GM18858 (cell line): ENCODE data around the gene CTU2.

Source experiments
- ATAC-seq: cut with Tn5 transposase; IDR thresholded peaks from one replicate; pipeline ENCODE4 v1.9.1; 2021; ENCODE audit not compliant: unreplicated experiment

The CTU2 gene

DNA sequence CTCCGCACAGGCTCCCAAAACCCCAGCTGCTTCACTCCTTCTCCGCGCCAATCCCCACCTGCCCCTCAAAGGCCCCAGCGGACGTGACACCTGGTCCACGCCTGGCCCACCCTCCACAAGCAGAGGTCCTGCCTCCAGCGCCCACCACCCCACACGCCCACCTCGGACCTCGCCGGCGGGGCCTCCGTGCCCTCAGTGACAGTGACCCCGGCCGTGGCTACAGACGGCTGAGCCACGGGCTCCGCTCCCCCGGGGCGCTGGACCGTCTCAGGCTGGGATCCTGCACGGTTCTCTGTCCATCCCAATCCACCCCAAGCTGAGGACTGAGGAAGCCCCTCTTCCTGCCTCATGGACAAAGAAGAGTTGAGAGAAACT lies 53.7 kb downstream of the CTU2 start:
- no peak for ATAC-seq

GRCh38 chr16:88760424-88761142 lies 54.3 kb downstream of the CTU2 start:
- ATAC-seq: no peak

GRCh38 chr16:88761143-88761534 lies 54.8 kb downstream of the CTU2 start:
- ATAC-seq: no peak

GRCh38 chr16:88761830-88762229 lies 55.5 kb downstream of the CTU2 start:
- no peak for ATAC-seq

DNA sequence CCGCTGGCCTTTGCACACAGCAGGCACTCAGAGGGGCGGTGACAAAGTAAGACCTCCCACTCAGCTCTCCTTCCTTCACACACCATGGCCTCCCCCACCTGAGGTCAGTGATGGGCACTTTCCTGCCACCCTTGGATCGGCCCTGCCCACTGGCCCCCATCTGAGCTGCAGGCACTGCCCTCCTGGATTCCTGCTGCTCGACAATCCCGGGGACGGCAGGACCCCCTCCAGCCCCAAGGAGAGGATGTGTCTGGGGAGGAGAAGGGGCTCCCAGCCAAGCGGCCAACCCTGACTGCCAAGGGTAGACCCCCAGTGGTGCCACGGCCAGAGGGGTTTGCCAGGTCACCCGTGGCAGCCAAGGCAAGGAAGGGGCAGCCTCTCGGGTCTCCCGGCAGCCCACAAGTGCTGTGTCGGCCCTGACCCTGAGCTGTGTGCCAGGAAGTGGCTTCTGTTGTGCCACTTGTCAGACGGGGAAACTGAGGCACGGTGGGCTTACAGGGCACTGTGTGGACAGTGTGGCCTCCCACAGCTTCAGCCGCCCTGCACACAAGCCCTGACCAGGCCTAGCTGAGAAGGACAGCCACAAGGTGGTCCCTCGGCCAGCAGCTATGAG lies 56.1 kb downstream of the CTU2 start:
- no peak for ATAC-seq

DNA sequence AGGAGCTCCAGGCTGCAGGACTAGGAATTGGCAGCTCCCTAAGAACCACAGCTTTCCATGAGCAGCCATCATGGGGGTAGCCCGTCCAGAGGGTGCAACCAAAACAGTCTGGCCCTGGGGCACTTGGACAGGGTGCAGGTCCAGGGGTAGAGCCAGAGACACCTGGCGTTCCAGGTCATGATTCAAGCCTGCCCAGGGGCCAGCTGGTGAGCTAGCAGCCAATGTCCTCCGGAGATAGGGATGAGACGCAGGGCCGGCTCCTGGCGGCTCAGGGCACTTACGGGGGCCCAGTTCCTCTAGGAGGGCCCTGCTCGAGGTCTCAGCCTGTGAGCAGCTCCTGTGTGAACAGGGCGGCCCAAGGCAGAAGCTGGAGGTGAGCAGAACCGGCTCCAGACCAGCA lies 56.6 kb downstream of the CTU2 start:
- no peak for ATAC-seq

DNA sequence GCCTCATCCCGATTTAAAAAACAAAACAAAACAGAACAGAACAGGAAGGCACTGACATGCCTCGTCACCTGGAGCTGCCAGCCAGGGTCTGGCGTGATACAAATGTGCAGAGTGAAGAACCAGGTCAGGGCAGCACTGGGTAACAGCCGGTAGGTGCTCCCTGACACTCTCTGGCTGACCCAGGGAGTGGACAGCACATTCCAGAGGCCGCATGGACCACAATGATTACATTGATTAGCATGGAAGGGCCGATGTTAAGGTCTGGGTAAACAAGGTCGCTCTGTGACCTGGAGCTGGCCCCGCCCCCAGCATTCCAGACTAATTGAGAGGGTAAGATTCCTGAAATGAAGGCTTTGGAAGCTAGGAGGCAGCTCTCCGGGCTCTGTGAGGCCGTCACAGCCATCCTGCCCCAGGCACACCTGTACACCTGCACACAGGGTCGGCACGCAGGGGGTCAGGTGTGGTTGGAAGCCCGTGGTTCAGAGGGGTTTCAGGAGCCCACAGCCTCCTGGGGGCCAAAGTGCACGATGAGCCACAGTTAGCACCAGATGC lies 57.3 kb downstream of the CTU2 start:
- ATAC-seq: no peak

DNA sequence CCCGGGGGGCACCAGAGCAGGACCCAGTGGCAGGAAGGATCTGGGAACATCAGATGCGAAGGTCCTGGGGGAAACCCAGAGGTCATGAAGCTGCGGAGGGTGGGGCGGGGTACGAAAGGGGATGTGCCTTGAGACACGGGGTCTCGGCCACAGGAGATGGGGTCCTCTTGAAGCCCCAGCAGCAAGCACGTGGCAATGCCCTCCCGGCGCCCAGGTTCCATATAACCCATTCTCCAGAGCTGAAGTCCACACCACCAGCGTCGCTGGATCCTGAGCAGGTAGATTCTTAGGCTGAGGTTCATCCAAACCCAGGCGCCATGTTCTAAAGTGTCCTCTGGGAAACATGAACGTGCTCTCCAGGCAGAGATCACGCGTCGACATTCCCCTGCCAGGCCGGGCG lies 57.8 kb downstream of the CTU2 start:
- ATAC-seq: no peak

GRCh38 chr16:88764913-88765349 lies 58.6 kb downstream of the CTU2 start:
- ATAC-seq: no peak
